EH (cell line): ENCODE results near the gene ZDHHC8.

Experiments used
- DNase-seq: peaks from one replicate; pipeline ENCODE4 v3.0.0-alpha.2; 2015; ENCODE audit warnings: low read depth

ZDHHC8 gene

GRCh38 chr22:20196094-20196842 is 64.7 kb downstream of the ZDHHC8 start:
- no peak for DNase-seq
